PC-3 (cell line): ENCODE results near the gene ADAM12. TPM values are rescaled to one million over a fixed set of nuclear protein-coding genes. Genes with fewer than 3 reads are reported as not detected.

ENCODE experiments used
- ATAC-seq: fragments of 200-7000 bp; cut with Tn5 transposase; 2 replicates; pipeline ENCODE4 v1.9.1; 2020; ENCODE audit warnings: mild to moderate bottlenecking, moderate library complexity
- BruUV-seq: library from RNA; stranded (reverse); fragments of 400-500 nt; replicated peaks from 2 replicates; lab custom pipeline; 2021; lab: Mats Ljungman, UMichigan
- CTCF ChIA-PET: fragments of 300-600 bp; sonication (Branson Sonifier 250); formaldehyde crosslinking; loops from one replicate; lab custom pipeline; 2022; ENCODE audit warnings: antibody characterized with exemption; lab: Charles Lee
- POLR2A ChIA-PET: fragments of 300-600 bp; sonication (Branson Sonifier 250); formaldehyde crosslinking; loops from one replicate; lab custom pipeline; 2022; ENCODE audit warnings: antibody characterized with exemption; ENCODE audit not compliant: unreplicated experiment; lab: Charles Lee
- DNase-seq: peaks from one replicate; pipeline ENCODE4 v3.0.0-alpha.2; 2015
- H2AFZ ChIP-seq: fragments of 300-600 bp; sonication (generic); 2 replicates; pipeline ENCODE4 v1.6.0; 2016; ENCODE audit warnings: antibody characterized with exemption, low read length
- H3F3A ChIP-seq: fragments of 300-600 bp; sonication (generic); one replicate; pipeline ENCODE4 v1.6.0; 2017; ENCODE audit warnings: antibody characterized with exemption, low read length, control low read depth, mild to moderate bottlenecking; ENCODE audit not compliant: unreplicated experiment
- H3K27ac ChIP-seq: fragments of 300-600 bp; sonication (generic); 2 replicates; pipeline ENCODE4 v1.5.1; 2016; ENCODE audit warnings: mild to moderate bottlenecking, low read length
- H3K27me3 ChIP-seq: fragments of 300-600 bp; sonication (generic); 2 replicates; pipeline ENCODE4 v1.6.1; 2016; ENCODE audit warnings: low read length, mixed read lengths
- H3K36me3 ChIP-seq: fragments of 300-600 bp; sonication (generic); 2 replicates; pipeline ENCODE4 v1.6.1; 2016; ENCODE audit warnings: low read depth, mixed run types, low read length, mixed read lengths
- H3K4me1 ChIP-seq: fragments of 300-600 bp; sonication (generic); 2 replicates; pipeline ENCODE4 v1.5.1; 2016; ENCODE audit warnings: low read length; ENCODE audit not compliant: insufficient read depth
- H3K4me2 ChIP-seq: fragments of 300-600 bp; sonication (generic); 2 replicates; pipeline ENCODE4 v1.6.0; 2016; ENCODE audit warnings: low read length
- H3K4me3 ChIP-seq: fragments of 300-600 bp; sonication (generic); 2 replicates; pipeline ENCODE4 v1.5.1; 2016; ENCODE audit warnings: mild to moderate bottlenecking, low read length, mixed read lengths
- H3K79me2 ChIP-seq: fragments of 300-600 bp; sonication (generic); 2 replicates; pipeline ENCODE4 v1.6.1; 2017; ENCODE audit warnings: low read length, mixed read lengths
- H3K9ac ChIP-seq: fragments of 300-600 bp; sonication (generic); 2 replicates; pipeline ENCODE4 v1.6.0; 2016; ENCODE audit warnings: mild to moderate bottlenecking, low read length
- H3K9me2 ChIP-seq: fragments of 300-600 bp; sonication (generic); replicated peaks from 2 replicates; pipeline ENCODE4 v1.6.1; 2016; ENCODE audit warnings: mixed run types, low read length, mixed read lengths
- H3K9me3 ChIP-seq: fragments of 300-600 bp; sonication (generic); 2 replicates; pipeline ENCODE4 v1.6.1; 2016; ENCODE audit warnings: low read length, mixed read lengths
- H4K20me1 ChIP-seq: fragments of 300-600 bp; sonication (generic); 2 replicates; pipeline ENCODE4 v1.6.1; 2016; ENCODE audit warnings: low read length, mixed read lengths
- CTCF ChIP-seq: fragments of 300-600 bp; sonication (generic); conservative IDR thresholded peaks from 2 replicates; pipeline ENCODE4 v1.5.1; 2017; ENCODE audit warnings: antibody characterized with exemption, low read depth, mild to moderate bottlenecking, low read length
- EZH2 ChIP-seq: fragments of 300-600 bp; sonication (generic); IDR thresholded peaks from one replicate; pipeline ENCODE4 v1.6.1; 2017; ENCODE audit warnings: antibody characterized with exemption, mild to moderate bottlenecking, low read length; ENCODE audit not compliant: unreplicated experiment
- EZH2phosphoT487 ChIP-seq: fragments of 300-600 bp; sonication (generic); IDR thresholded peaks from 2 replicates; pipeline ENCODE4 v1.6.1; 2018; ENCODE audit warnings: mild to moderate bottlenecking, antibody characterized with exemption, low read length, borderline replicate concordance
- intact Hi-C: fragments of 100-400 bp; cut with micrococcal nuclease; formaldehyde crosslinking; loops from 2 replicates; pipeline ENCODE4 v1.9.0; 2023
- total RNA-seq: library from RNA; depleted of rRNA; stranded (reverse); fragments of >200 nt; gene quantifications from 2 replicates; pipeline ENCODE4 v1.2.3, GENCODE V29; 2014

ADAM12 gene
- total RNA-seq, 1 experiment from 2014 or later, result 3.4 TPM

- H3K79me2 ChIP-seq, result no peaks in the 10 kb centered on the region
Observed at GRCh38 chr10:126336801-126337200, 51.5 kb downstream of the ADAM12 start.

GRCh38 chr10:126334272-126334671 lies 54.0 kb downstream of the ADAM12 start:
- Histone ChIP-seq H3K36me3 (no peaks in the 10 kb centered on the region), H3K27me3 (no peaks in the 10 kb centered on the region), H3K9me3 (no peaks in the 10 kb centered on the region)

More at GRCh38 chr10:126336801-126337200, 51.5 kb downstream of the ADAM12 start:
- no TSS peak for BruUV-seq
- DNase-seq (no peak), ATAC-seq (no peak)
- Histone ChIP-seq H3K27me3 (no peaks in the 10 kb centered on the region), H4K20me1 (no peaks in the 10 kb centered on the region), H3K9me2 (no peaks in the 10 kb centered on the region), H3F3A (no peaks in the 10 kb centered on the region), H3K4me2 (no peak overlapping the region), H3K4me3 (no peak overlapping the region), H3K4me1 (no peaks in the 10 kb centered on the region), H3K36me3 (no peaks in the 10 kb centered on the region), H3K27ac (no peak overlapping the region), H2AFZ (no peak overlapping the region), H3K9ac (no peak overlapping the region), H3K9me3 (no peaks in the 10 kb centered on the region)
- CTCF ChIA-PET, result no interaction called here
- intact Hi-C loops, result no loop called here
- TF ChIP-seq CTCF (no peak), EZH2phosphoT487 (no peak), EZH2 (no peak)
- POLR2A ChIA-PET, result no interaction called here

More at GRCh38 chr10:126334272-126334671, 54.0 kb downstream of the ADAM12 start:
- no peak overlapping the region for H3K27ac ChIP-seq
- H3K4me3 ChIP-seq, result no peak overlapping the region
- intact Hi-C loops, result no loop called here
- no peak overlapping the region for H2AFZ ChIP-seq
- H4K20me1 ChIP-seq, result no peaks in the 10 kb centered on the region
- no TSS peak for BruUV-seq
- no peaks in the 10 kb centered on the region for H3K9me2 ChIP-seq
- H3K4me1 ChIP-seq, result no peaks in the 10 kb centered on the region
- no peak overlapping the region for H3K4me2 ChIP-seq
- H3K9ac ChIP-seq, result no peak overlapping the region
- no peaks in the 10 kb centered on the region for H3F3A ChIP-seq
- CTCF ChIA-PET, result no interaction called here
- no peak for TF ChIP-seq EZH2
- TF ChIP-seq CTCF, result no peak
- no peak for TF ChIP-seq EZH2phosphoT487
- no peak for DNase-seq
- no peaks in the 10 kb centered on the region for H3K79me2 ChIP-seq
- no peak for ATAC-seq
- POLR2A ChIA-PET, result no interaction called here
